NCI-H2171 (cell line): ENCODE data around the gene MEF2A.
"Not testable (repeated sequence)": the region's sequence is repeated elsewhere in the genome, so short reads cannot be mapped to it uniquely, and the experiment has no call there.

Experiments used
- DNase-seq: peaks from one replicate; lab custom pipeline; 2025; lab: John Stamatoyannopoulos, UW

MEF2A gene

DNA sequence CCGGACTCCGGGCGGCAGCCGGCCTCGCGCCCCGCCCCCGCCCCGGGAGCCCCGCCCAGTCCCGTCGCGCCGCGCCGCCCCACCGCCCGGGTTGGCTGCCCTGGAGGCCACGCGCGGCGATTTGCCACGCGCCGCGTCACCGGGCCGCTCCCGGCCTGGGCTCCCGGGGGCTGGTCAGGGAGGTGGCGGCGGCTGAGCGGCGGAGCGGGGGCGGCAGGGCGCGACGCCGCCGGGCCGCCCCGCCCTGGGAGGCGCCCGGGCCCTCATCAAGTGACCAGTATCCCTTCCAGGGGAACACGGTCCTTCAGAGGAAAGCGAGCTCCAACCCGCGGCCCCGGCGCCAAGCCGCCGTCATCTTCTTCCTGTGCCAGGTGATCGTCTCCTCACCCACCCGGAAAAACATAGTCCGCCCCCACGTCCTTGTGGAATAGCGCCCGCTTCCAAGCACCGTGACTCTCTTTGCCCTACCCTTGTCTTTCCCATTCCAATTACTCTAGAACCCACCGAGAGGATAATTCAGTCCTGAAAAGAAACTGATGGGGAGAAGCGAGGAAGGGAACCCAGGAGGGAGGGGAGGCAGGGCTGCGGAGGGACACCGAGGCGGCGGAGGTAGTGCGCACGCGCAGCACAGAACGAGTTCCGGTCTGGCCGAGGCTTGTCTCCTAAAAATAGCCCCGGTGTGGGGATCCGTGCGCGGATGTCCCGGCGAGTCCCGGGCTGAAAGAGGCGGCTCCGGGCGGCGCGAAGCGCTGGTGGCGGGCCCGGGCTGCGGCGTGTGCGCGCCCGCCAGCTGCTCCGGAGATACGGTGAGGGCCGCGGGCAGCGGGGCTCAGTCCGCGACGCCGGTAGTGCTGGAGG, at the start of gene MEF2A:
TSS of gene MEF2A (plus strand) at position 686 of the 858 bp plus-strand sequence. CDS start 67,136 bp downstream, outside the sequence.
- peak; percentile 91 for DNase-seq

DNA sequence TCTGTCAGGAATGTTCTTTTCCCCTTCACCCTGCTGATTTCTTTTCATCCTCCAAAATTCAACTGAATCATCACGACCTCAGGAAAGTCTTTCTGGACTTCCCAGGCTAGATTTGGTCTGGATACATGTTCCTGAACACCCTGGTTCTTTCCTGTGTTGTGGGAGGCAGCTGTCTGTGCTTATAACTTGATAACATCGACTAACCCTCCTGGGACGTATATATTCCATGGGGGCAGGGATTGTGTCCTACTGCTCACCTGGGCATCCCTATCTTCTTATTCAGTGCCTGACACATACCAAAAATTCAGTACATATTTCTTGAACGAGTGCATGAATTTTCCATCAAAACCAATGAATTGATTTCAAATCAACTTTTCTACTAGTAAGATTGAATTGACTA, 47.6 kb upstream of the MEF2A start:
- no peak for DNase-seq

DNA sequence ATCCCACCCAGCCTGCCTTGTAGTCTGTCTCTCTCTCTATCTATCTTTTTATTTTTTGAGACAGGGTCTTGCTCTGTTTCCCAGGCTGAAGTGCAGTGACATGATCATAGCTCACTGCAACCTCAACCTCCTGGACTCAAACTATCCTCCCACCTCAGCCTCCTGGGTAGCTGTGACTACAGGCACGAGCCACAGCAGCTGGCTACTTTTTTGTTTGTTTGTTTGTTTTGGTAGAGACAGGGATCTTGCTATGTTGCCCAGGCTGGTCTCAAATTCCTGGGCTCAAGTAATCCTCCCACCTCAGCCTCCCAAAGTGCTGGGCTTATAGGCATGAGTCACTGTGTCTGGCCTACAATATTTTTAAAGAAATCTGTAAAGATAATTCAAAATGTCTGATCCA, 46.4 kb upstream of the MEF2A start:
- not testable (repeated sequence) for DNase-seq

DNA sequence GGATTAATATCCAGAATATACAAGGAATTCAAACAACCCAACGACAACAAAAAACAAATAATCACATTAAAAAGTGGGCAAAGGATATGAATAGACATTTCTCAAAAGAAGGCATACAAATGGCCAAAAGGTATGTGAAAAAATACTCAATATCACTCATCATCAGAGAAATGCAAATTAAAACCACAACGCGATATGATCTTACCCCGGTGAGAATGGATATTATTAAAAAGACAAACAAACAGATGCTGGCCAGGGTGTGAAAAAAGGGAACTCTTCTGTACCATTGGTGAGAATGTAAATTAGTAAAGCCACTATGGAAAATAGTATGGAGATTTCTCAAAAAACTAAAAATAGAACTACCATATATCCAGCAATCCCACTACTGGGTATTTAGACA, 43.5 kb upstream of the MEF2A start:
- no peak for DNase-seq

DNA sequence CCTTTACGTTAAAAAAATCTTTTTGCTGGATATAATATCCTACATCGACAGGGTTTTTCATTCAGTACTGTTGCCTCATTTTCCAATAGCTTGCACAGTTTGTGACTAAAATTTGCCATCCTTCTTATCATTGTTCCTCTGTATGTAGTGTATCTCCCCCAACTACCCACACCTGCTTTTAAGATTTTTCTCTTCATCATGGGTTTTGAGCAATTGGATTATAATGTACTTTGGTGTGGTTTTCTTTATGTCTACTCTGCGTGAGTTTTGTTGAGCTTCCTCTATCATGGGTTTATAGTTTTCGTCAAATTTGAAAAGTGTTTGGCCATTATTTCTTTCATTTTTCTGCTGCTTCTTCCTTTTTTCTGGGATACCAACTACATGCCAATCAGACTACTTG, 39.6 kb upstream of the MEF2A start:
- no peak for DNase-seq

DNA sequence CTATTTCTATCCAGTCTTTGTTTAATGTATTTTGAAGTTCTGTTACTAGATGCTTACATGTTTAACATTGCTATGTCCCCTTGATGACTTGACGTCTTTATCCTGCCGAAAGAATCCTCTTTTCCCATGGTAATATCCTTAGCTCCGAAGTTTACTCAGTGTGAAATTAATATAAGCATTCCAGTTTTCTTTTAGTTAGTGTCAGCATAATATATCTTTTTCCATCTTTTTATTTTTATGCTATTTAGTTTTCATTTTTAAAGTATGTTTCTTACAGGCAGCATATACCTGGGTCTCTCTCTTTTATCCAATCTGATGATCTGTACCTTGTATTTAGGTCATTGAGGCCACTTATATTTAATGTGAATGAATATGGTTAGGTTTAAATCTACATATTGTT, 39.1 kb upstream of the MEF2A start:
- DNase-seq, result no peak

DNA sequence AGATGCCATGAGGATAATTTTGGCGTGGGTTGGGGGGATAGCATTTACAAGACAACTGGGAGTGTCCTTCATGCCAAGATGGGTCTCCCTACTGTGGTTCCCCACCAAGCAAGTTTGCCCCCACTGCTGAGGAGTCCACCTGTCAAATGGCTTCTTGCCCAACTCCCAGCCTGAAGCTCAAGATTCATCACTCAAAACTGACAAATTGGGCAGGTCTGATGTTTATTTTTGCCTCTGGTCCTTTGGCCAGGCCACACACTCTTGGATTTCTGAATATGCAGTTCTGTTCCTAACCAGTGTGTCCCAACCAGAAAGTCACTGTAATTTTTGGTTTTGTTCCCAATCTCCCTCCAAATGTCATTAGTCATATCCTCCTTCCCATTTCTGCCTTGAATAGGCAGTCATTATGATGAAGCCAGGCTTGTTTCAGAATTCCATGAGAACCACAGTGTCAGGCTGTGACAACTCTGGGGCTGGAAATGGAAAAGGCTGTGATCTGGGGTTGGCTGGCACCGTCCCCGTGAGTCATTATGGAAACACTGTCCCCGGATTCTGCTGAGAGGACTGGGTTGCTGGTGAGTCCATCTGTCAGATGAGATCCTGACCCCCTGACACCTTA, 29.3 kb upstream of the MEF2A start:
- no peak for DNase-seq

DNA sequence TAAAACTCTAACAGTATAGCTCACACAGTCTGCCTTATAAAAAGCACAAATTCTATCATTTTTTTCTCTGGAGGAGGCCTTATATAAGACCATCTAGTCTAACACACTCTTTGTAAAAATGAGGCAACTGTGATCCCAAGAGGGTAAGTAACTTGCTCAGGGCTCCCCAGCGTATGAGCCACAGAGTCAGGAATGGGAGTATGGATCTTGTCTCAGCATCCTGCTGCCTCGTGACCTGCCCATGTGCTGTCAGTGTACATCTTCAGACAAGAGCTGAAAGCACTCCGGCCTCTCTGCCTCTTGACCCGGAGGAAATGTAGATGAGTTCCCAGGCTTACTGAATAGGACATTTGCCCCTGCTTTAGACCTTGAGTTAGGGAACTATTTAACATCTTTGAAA, 28.4 kb upstream of the MEF2A start:
- DNase-seq, result no peak

DNA sequence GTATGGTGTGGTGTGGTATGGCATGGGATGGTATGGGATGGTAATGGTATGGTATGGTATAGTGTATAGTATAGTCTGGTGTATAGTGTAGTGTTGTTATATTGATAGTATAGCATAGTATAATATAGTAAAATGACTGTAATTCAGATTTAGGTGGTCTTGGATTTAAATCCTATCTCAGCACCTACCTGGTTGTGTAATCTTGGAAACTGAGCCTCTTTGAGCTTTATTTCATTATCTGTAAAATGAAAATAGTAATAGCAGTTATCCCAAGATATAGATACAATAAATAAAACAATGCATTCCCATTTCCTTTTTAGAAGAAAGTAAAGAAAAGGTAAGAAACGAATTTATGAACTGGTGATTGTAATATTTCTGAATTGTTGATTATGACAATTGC, 27.5 kb upstream of the MEF2A start:
- DNase-seq, result no peak

DNA sequence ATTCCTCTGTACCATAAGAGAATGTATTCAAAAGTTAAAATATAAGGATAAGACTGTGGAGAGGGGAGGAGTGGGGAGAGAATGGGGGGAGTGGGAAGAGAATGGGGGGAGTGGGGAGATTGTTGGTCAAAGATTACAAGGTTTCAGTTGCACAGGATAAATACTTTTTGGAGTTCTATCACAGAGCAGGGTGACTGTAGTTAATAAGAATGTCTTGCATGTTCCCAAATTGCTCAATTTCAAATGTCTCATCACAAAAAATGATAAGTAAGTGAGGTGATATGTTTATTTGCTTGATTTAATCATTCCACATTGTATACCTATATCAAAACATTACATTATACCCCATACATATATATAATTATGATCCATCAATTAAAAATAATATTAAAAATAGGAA, 23.0 kb upstream of the MEF2A start:
- DNase-seq, result no peak

DNA sequence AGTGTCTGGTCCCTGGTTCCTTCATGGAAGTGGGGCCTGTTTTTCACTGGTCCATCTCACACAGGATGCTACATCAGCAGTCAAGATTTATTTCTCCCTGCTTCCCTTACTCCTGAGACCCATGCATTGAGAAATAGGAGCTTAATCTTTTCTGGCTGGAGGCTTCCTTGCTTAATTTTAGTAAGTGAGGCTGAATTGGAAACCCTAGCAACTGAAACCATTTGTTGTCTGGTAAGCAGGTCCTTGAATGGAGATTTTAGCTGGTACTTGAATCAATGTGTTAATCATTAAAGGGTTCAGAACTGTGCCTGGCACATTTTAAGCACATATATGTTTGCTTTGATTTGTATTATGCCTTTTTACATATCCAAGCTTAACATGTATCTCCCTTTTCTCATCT, 20.2 kb upstream of the MEF2A start:
- DNase-seq, result no peak

DNA sequence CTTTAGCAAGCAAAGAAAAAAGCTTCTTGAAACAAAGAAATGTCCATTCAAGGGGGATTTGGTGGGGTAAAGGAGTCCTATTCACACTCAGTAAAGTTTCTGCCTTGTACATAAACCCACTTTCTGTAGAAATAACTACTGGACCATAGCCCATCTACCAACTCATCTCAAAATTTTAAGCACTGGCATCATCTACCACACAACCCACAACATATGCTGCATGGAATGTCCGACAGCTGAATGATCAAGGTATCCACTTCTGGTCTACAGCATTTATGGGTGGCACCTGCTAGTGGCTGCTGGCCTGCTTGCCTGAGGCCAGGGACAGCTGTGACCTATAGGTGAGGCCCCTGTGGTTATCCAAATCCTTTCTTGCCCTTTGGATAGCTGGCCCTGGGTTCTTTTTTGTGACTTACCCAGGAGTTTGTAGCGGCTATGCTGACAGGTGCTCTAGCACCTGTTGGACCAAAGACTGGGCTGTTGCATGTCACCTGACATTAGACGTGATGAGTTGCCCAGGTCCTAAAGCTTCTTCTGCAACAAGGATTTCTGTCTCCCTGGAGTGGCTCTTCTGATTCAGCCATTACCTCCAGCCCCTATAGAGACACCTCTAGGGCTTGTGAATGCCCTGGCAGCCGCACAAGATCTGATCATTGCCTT, 19.2 kb upstream of the MEF2A start:
- DNase-seq, result no peak

DNA sequence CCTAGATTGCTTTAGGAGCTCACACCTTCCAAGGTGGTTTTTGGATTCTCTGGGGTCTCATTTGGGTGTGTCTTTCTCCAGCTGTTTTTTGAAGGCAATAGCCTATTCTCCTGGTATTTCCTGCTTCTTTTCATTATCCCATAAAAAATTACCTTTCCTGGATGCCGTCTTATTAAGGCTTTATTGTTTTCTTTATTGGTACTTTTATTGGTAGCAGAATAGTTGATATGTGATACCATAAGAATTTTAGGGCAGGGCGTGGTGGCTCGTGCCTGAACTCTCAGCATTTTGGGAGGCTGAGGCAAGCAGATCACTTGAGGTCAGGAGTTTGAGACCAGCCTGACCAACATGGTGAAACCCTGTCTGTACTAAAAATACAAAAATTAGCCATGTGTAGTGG, 18.3 kb upstream of the MEF2A start:
- DNase-seq, result no peak

DNA sequence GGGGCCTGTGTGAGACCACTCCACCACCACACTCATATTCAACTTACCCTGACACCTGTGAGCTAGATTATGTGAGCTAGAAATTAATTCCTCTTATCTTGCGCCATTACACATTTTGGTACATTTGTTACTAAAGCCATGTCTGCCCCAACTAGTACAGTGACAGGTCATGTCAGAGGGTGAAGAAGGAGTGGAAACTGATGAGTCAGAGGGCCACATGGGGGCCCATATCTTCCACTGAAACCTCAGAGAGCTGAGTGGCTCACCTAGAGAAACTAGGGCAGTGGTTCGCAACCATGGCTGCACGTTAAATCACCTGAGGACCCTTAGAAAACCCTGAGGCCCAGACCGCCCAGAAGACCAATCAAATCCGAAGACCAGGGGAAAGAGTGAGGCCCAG, 15.7 kb upstream of the MEF2A start:
- no peak for DNase-seq

DNA sequence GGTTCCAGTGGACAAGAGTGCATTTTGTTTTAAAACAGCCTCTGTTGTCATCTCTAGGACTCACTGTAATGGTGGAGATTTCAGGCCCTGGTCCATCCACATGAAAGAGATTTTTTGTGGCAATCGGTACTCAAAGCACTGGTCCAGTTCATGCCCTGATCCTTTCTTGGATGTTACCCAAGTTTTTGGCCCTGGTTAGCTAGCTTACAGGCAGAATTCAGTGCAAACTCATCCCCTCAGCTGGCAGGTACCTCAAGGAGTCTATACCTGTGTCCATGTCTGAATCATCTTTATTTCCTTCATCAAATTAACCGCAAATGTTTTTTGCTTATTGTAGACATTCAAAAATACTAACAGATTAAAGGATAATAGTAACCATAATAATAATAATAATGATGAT, 13.7 kb upstream of the MEF2A start:
- no peak for DNase-seq

DNA sequence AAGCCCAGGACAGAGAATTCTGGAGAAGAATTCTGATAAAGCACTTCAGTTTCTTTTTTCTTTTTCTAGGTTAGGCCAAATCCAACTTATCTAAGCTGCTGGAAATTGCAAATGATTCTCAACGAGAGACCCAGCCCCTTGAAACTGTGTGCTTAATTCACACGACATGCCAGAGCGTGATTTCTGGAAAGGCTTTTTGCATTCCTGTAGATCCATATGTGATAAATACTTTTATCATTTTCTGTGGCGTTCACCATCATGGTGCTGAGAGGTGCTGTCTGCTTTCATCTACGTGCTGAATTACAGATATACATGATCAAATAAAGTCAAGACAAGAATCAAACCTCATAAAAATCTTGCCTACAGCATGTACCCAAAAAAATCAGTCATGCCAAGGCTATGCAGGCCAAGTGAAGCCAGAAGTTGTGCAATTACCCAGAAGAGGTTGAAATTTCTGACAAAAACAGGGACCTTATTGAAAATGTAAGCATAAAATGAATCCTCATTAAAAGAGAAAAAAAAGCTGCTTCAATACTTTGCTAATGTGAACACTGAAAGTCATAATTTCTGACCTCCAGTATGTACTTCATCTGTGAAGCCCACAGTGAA, 10.8 kb upstream of the MEF2A start:
- no peak for DNase-seq

DNA sequence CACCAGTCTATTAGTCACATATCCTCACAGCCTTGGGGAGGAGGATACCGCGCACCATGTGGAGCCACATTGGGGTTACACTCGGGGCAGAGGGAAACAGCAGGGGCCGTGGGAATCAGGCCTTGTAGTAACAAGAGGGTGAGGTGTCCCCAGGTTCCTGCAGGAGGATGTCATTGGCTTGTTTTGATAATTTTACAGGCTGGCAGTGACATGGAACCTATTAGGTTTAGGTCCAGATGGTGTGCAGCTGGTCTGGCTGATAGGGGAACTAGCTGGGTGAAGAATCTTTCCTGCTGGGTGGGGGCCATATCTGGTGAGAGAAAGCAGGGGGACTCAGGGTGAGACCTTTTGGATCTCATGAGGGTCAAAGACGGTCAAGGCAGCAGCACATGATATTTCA, 9.8 kb upstream of the MEF2A start:
- DNase-seq, result peak; percentile 19

DNA sequence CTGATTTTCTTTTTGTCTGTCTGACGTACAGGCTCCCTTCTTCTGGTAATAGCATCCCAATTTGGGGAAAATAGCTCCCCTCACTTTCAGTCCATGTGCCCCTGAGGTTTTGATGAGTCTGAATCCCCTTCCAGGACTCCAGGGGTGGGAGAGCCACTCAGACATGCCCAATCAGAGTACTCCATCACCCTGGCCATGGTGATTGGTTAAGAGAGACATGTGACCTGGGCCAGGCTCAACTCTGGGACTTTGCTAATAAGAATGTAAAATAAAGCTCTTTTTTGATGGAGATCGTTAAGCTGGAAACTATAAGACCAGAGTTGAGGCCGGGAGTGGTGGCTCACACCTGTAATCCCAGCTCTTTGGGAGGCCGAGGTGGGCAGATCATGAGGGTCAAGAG, 9.2 kb upstream of the MEF2A start:
- DNase-seq, result no peak

DNA sequence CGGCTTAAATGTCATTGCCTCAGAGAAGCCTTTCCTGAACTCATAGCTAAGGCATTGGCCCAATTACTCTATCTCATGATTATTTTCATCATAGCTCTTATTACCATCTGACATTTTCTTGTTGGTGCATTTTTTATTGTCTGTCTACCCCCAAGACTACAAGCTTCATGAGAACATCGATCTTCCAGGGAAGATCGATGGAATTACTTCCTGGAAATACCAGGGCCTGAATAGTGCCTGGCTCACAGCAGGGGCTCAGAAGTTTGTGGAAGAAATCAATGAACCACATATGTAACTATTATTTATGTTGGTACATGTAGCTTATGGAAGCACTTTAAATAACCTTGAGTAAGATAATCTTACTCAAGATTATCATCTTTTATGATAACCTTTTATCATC, 7.7 kb upstream of the MEF2A start:
- DNase-seq, result no peak

DNA sequence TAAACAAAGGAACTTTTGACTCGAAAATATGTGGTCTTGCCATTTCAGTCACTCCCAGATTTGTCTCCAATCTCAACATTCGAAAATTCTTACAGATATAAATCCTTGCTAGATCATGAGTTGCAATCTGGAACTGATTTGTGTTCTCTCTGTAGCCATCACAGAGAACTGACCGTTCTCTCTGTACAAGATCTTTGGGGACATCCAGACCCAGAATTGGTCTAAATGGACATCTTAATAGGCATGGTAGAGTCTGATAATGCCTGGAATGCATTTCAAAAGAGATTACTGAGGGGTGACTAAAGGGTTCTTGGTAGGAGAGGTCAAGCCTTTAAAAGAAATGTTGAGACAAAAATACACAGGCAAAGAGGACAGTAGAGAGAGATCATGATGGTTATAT, 7.2 kb upstream of the MEF2A start:
- no peak for DNase-seq

DNA sequence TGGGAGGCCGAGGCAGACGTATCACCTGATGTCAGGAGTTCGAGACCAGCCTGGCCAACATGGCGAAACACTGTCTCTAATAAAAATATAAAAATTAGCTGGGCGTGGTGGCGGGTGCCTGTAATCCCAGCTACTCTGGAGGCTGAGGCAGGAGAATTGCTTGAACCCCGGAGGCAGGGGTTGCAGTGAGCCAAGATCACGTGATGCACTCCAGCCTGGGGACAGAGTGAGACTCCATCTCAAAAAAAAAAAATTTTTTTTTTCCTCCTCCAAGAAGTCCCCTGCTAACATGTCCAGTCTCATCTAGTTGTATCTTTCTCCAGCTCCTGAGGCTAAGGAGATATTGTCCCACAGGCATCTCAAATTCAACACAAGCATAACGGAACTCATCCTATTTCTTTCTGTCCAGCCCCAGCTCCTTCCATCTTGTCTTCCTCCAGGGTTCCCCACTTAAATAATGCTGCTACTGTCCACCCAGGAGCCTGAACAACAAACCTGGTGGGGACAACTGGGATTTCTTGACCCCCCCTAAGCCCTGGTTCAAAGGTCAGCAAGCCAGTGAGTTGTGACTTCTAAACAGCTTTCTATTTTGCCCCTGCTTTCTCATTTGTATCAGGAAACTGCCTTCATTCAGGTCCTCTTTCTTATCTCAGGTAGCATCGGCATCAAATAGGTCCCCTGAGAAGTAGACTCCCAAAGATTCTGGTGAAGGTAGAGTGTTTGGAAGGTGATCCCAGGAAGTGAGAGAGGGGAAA, 4.1 kb upstream of the MEF2A start:
- no peak for DNase-seq

DNA sequence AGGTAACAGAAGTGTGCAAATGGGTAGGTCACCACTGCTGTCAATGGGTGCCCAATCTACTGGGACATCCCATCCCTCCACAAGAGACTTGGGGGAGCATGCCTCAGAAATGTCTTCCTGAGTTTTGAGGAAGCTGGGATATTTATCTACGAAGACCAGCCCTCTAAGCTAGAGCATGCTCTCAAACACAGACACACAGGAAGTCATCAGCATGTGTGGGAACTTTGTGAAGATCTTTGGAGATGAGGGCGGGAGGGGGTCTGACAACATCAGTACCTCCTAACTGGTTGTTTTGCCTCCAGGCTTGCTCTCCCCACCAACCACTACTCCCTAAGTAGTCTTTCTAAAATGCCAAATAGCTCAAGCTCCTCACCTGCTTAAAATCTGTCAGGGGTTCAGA, 3.5 kb upstream of the MEF2A start:
- no peak for DNase-seq
